HEK293T (cell line): ENCODE results near the gene AFG3L2.

Experiments used
- ARNT ChIP-seq: fragments of 450-650 bp; IDR thresholded peaks from 2 replicates; pipeline ENCODE4 v1.6.1; 2017; ENCODE audit warnings: mild to moderate bottlenecking
- BHLHE40 ChIP-seq: fragments of 450-650 bp; IDR thresholded peaks from 2 replicates; pipeline ENCODE4 v1.6.1; 2016; ENCODE audit warnings: mild to moderate bottlenecking, moderate library complexity, borderline replicate concordance
- ELF4 ChIP-seq: fragments of 450-650 bp; IDR thresholded peaks from 2 replicates; pipeline ENCODE4 v1.6.1; 2017; ENCODE audit warnings: antibody characterized with exemption
- FOXA1 ChIP-seq: fragments of 450-650 bp; IDR thresholded peaks from 2 replicates; pipeline ENCODE4 v1.6.1; 2016; ENCODE audit warnings: mild to moderate bottlenecking
- FOXK2 ChIP-seq: fragments of 450-650 bp; IDR thresholded peaks from 2 replicates; pipeline ENCODE4 v1.6.1; 2016; ENCODE audit warnings: mild to moderate bottlenecking
- FOXM1 ChIP-seq: fragments of 450-650 bp; IDR thresholded peaks from 2 replicates; pipeline ENCODE4 v1.6.1; 2017; ENCODE audit warnings: mild to moderate bottlenecking, borderline replicate concordance
- HDGF ChIP-seq: fragments of 450-650 bp; IDR thresholded peaks from 2 replicates; pipeline ENCODE4 v1.6.1; 2017; ENCODE audit warnings: antibody characterized with exemption, borderline replicate concordance
- L3MBTL2 ChIP-seq: fragments of 450-650 bp; conservative IDR thresholded peaks from 2 replicates; pipeline ENCODE4 v1.6.1; 2016; ENCODE audit warnings: mild to moderate bottlenecking
- NFRKB ChIP-seq: fragments of 450-650 bp; IDR thresholded peaks from 2 replicates; pipeline ENCODE4 v1.6.1; 2016; ENCODE audit warnings: mild to moderate bottlenecking, moderate library complexity
- SP1 ChIP-seq: fragments of 450-650 bp; IDR thresholded peaks from 2 replicates; pipeline ENCODE4 v1.6.1; 2017
- SUZ12 ChIP-seq: fragments of 450-650 bp; IDR thresholded peaks from 2 replicates; pipeline ENCODE4 v1.6.1; 2016; ENCODE audit warnings: mild to moderate bottlenecking
- TARDBP ChIP-seq: fragments of 450-650 bp; IDR thresholded peaks from 2 replicates; pipeline ENCODE4 v1.6.1; 2016
- TF ChIP-seq, protein P1 (sequence below): fragments of 450-650 bp; IDR thresholded peaks from 2 replicates; pipeline ENCODE4 v1.6.1; 2016

DNA sequence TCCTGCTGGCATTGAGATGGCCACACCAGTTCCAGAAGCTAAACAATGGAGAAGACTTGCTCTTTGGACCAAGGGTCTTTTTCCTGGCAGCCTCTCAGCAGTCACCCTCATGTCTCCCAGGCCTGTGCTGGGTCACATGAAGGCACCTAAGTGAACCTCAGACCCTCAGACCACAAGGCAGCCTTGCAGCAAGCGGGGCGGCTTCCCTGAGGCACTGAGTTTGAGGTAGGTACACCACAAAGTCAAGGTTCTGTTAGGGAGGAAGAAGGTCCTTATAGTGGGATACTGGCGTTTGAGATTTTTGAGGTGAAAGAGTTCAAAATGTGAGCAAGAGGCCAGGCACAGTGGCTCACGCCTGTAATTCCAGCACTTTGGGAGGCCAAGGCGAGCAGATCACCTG lies 22.2 kb upstream of the AFG3L2 start:
- TF ChIP-seq, protein P1, sequence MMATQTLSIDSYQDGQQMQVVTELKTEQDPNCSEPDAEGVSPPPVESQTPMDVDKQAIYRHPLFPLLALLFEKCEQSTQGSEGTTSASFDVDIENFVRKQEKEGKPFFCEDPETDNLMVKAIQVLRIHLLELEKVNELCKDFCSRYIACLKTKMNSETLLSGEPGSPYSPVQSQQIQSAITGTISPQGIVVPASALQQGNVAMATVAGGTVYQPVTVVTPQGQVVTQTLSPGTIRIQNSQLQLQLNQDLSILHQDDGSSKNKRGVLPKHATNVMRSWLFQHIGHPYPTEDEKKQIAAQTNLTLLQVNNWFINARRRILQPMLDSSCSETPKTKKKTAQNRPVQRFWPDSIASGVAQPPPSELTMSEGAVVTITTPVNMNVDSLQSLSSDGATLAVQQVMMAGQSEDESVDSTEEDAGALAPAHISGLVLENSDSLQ = no peak
- TF ChIP-seq FOXK2 (no peak), NFRKB (no peak), TARDBP (no peak), HDGF (no peak), SUZ12 (no peak), FOXA1 (no peak), SP1 (no peak), ARNT (no peak), BHLHE40 (no peak), FOXM1 (no peak), ELF4 (no peak), L3MBTL2 (no peak)
